Rectal smooth muscle tissue (tissue), 1 donor: Measurements from ENCODE around the gene R3HDM2.

Source experiments
- H3K27ac ChIP-seq: one replicate; pipeline ENCODE4 v1.7.0; 2013; ENCODE audit warnings: low read depth, low read length, inconsistent platforms
- H3K27me3 ChIP-seq: one replicate; pipeline ENCODE4 v1.7.0; 2013; ENCODE audit warnings: low read length; ENCODE audit not compliant: control insufficient read depth, insufficient read depth
- H3K36me3 ChIP-seq: one replicate; pipeline ENCODE4 v1.7.0; 2013; ENCODE audit warnings: low read length; ENCODE audit not compliant: control insufficient read depth, insufficient read depth
- H3K4me1 ChIP-seq: one replicate; pipeline ENCODE4 v1.7.0; 2013; ENCODE audit warnings: low read length; ENCODE audit not compliant: control insufficient read depth, insufficient read depth
- H3K4me3 ChIP-seq: one replicate; pipeline ENCODE4 v1.7.0; 2013; ENCODE audit warnings: low read length
- H3K9ac ChIP-seq: one replicate; pipeline ENCODE4 v1.7.0; 2013; ENCODE audit warnings: low read length

The R3HDM2 gene

GRCh38 chr12:57473392-57473791 lies 42.5 kb upstream of the R3HDM2 start:
- Histone ChIP-seq H3K36me3 (peaks cover 7% of the 10 kb centered on the region), H3K4me3 (no peak overlapping the region), H3K27me3 (peaks cover 25% of the 10 kb centered on the region), H3K4me1 (peaks cover 2% of the 10 kb centered on the region), H3K9ac (no peak overlapping the region), H3K27ac (no peak overlapping the region)

GRCh38 chr12:57472391-57472790 lies 41.5 kb upstream of the R3HDM2 start:
- H3K4me3 ChIP-seq, result no peak overlapping the region
- no peak overlapping the region for H3K27ac ChIP-seq
- peaks cover 25% of the 10 kb centered on the region for H3K27me3 ChIP-seq
- H3K9ac ChIP-seq, result no peak overlapping the region
- peaks cover 7% of the 10 kb centered on the region for H3K36me3 ChIP-seq
- peaks cover 2% of the 10 kb centered on the region for H3K4me1 ChIP-seq

DNA sequence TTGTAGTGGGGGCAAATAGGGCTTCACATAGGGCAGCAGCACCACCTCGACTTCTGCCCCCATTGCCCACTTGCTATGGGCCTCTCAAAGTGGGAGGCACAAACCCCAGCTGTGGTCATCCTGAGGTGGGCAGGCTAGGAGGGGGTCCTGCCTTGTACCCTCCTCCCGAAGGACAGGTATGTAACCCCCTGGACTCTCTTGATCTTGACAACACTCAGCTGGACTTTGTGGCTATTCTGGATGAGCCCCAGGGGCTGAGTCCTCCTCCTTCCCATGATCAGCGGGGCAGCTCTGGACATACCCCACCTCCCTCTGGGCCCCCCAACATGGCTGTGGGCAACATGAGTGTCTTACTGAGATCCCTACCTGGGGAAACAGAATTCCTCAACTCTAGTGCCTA lies 40.8 kb upstream of the R3HDM2 start:
- Histone ChIP-seq H3K4me1 (peaks cover 2% of the 10 kb centered on the region), H3K27ac (no peak overlapping the region), H3K27me3 (peaks cover 20% of the 10 kb centered on the region)

DNA sequence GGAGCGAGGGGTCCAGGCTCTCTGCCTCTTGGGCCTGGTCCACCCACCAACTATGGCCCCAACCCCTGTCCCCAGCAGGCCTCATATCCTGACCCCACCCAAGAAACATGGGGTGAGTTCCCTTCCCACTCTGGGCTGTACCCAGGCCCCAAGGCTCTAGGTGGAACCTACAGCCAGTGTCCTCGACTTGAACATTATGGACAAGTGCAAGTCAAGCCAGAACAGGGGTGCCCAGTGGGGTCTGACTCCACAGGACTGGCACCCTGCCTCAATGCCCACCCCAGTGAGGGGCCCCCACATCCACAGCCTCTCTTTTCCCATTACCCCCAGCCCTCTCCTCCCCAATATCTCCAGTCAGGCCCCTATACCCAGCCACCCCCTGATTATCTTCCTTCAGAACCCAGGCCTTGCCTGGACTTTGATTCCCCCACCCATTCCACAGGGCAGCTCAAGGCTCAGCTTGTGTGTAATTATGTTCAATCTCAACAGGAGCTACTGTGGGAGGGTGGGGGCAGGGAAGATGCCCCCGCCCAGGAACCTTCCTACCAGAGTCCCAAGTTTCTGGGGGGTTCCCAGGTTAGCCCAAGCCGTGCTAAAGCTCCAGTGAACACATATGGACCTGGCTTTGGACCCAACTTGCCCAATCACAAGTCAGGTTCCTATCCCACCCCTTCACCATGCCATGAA lies 40.3 kb upstream of the R3HDM2 start:
- Histone ChIP-seq H3K9ac (no peak overlapping the region), H3K27me3 (peaks cover 15% of the 10 kb centered on the region), H3K27ac (no peak overlapping the region), H3K36me3 (peaks cover 7% of the 10 kb centered on the region), H3K4me1 (peaks cover 2% of the 10 kb centered on the region), H3K4me3 (no peak overlapping the region)

More for the DNA sequence above, 40.8 kb upstream of the R3HDM2 start:
- H3K36me3 ChIP-seq, result peaks cover 7% of the 10 kb centered on the region
- H3K4me3 ChIP-seq, result no peak overlapping the region
- no peak overlapping the region for H3K9ac ChIP-seq

DNA sequence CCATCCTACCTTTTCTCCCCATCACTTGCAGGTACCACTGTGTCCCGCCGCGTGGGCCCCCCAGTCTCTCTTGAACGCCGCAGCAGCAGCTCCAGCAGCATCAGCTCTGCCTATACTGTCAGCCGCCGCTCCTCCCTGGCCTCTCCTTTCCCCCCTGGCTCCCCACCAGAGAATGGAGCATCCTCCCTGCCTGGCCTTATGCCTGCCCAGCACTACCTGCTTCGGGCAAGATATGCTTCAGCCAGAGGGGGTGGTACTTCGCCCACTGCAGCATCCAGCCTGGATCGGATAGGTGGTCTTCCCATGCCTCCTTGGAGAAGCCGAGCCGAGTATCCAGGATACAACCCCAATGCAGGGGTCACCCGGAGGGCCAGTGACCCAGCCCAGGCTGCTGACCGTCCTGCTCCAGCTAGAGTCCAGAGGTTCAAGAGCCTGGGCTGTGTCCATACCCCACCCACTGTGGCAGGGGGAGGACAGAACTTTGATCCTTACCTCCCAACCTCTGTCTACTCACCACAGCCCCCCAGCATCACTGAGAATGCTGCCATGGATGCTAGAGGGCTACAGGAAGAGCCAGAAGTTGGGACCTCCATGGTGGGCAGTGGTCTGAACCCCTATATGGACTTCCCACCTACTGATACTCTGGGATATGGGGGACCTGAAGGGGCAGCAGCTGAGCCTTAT lies 39.6 kb upstream of the R3HDM2 start:
- peaks cover 12% of the 10 kb centered on the region for H3K27me3 ChIP-seq
- no peak overlapping the region for H3K4me3 ChIP-seq
- H3K36me3 ChIP-seq, result peaks cover 7% of the 10 kb centered on the region
- no peaks in the 10 kb centered on the region for H3K4me1 ChIP-seq
- H3K9ac ChIP-seq, result no peak overlapping the region
- H3K27ac ChIP-seq, result no peak overlapping the region

- H3K9ac ChIP-seq, result no peak overlapping the region
- H3K27me3 ChIP-seq, result peaks cover 10% of the 10 kb centered on the region
- no peak overlapping the region for H3K27ac ChIP-seq
- H3K4me1 ChIP-seq, result no peaks in the 10 kb centered on the region
- no peak overlapping the region for H3K4me3 ChIP-seq
- peaks cover 4% of the 10 kb centered on the region for H3K36me3 ChIP-seq
Observed at GRCh38 chr12:57469296-57470164, 38.7 kb upstream of the R3HDM2 start.

- no peak overlapping the region for H3K9ac ChIP-seq
- H3K36me3 ChIP-seq, result no peaks in the 10 kb centered on the region
- no peaks in the 10 kb centered on the region for H3K4me1 ChIP-seq
- H3K27me3 ChIP-seq, result no peaks in the 10 kb centered on the region
- no peak overlapping the region for H3K27ac ChIP-seq
- H3K4me3 ChIP-seq, result no peak overlapping the region
Observed at GRCh38 chr12:57467915-57468314, 37.1 kb upstream of the R3HDM2 start.

- no peaks in the 10 kb centered on the region for H3K27me3 ChIP-seq
- peaks cover 3% of the 10 kb centered on the region for H3K4me1 ChIP-seq
- H3K36me3 ChIP-seq, result no peaks in the 10 kb centered on the region
- no peak overlapping the region for H3K4me3 ChIP-seq
- no peak overlapping the region for H3K9ac ChIP-seq
- no peak overlapping the region for H3K27ac ChIP-seq
Observed at GRCh38 chr12:57467212-57467874, 36.5 kb upstream of the R3HDM2 start.

- peaks cover 1% of the 10 kb centered on the region for H3K27me3 ChIP-seq
- H3K4me3 ChIP-seq, result no peak overlapping the region
- H3K9ac ChIP-seq, result no peak overlapping the region
- H3K27ac ChIP-seq, result no peak overlapping the region
- peaks cover 7% of the 10 kb centered on the region for H3K4me1 ChIP-seq
- H3K36me3 ChIP-seq, result no peaks in the 10 kb centered on the region
Observed at GRCh38 chr12:57465747-57466505, 35.1 kb upstream of the R3HDM2 start.

DNA sequence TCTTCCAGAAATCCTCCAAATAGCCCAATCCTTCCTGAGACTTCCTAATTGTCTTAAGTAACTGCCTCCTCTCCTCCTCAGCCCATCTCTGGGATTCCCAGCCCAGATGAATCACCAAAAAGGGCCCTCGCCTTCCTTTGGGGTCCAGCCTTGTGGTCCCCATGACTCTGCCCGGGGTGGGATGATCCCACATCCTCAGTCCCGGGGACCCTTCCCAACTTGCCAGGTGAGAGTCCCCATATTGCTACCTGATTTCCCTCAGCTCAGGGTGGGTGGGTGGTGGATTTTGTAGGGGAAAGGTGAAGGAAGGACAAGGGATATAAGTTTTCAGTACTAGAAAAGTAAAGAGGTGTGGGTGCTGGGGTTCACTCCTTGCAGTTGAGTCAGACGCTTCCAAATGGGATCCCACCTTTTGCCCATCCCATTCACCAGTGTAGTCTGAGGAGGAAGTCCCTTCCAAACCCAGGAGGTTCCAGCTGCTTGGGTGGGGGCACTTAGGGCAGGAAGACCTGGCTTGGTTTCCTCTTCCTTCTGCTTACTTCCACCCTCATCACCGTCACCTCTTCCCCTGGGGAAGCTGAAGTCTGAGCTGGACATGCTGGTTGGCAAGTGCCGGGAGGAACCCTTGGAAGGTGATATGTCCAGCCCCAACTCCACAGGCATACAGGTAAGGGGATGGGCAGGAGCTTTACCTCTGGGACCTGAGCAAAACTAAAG lies 34.3 kb upstream of the R3HDM2 start:
- Histone ChIP-seq H3K27ac (no peak overlapping the region), H3K9ac (no peak overlapping the region), H3K4me1 (peaks cover 9% of the 10 kb centered on the region), H3K36me3 (no peaks in the 10 kb centered on the region), H3K27me3 (peaks cover 5% of the 10 kb centered on the region), H3K4me3 (no peak overlapping the region)

DNA sequence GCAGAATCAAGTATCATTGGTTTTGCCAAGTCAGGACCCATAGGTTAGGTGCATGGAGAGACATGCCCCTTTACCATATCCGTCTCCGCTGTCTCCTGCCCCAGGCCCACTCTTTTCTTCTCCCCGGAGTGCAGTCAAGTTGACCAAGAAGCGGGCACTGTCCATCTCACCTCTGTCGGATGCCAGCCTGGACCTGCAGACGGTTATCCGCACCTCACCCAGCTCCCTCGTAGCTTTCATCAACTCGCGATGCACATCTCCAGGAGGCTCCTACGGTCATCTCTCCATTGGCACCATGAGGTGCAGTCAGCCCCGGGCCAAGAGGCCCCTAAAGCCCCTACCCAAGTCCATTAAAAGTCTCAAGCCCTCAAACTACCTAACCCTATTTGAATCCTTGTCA lies 33.7 kb upstream of the R3HDM2 start:
- Histone ChIP-seq H3K27ac (no peak overlapping the region), H3K4me1 (peaks cover 9% of the 10 kb centered on the region), H3K4me3 (no peak overlapping the region), H3K36me3 (no peaks in the 10 kb centered on the region), H3K27me3 (peaks cover 5% of the 10 kb centered on the region), H3K9ac (no peak overlapping the region)
